Measurements from ENCODE around the gene FAM120A. TPM values are rescaled to one million over a fixed set of nuclear protein-coding genes. Genes with fewer than 3 reads are reported as not detected.

FAM120A gene
- total RNA-seq, 4 donors from 2014 or later: 56.5 to 82.3 (median 65.7) TPM

DNA sequence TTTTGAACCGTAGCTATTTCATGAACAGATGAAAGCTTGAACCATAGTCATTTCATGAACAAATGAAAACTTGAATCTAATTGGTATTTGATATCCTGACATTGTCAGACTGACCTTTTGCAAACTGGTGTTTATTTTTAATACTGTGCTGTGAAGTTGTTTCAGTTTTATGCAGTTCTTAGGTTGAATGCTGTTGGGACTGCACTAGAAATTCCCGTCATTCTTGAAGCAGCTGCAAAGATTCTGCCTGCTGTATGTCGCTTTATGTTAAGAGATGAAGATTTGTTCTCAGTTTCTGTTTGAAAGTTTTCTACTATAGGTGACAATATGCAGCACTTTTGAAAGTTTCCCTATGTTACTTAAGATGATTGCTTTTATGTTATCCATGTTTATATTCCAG, 24.4 kb downstream of the FAM120A start:
- TF ChIP-seq POLR2A (IDR thresholded peaks at IDR 0.05) (no peak), CTCF (IDR thresholded peaks at IDR 0.05) (no peak)
- intact Hi-C loops (cut with DNase I): no loop called here
- Histone ChIP-seq H3K4me3 (no peak overlapping the region), H3K36me3 (peaks cover 0 to 62% (median 0%) of the 10 kb centered on the region in 3 donors), H3K27ac (no peak overlapping the region), H3K9me3 (no peaks in the 10 kb centered on the region), H3K27me3 (no peaks in the 10 kb centered on the region), H3K4me1 (peaks cover 0 to 22% (median 0%) of the 10 kb centered on the region in 3 donors)
- 65 to 80% methylated on average over 3 of the region's 3 CpGs for WGBS, 2 donors
- no peak for DNase-seq

GRCh38 chr9:93476924-93477323, 25.4 kb downstream of the FAM120A start:
- Histone ChIP-seq H3K4me1 (peaks cover 0 to 18% (median 0%) of the 10 kb centered on the region in 3 donors), H3K27ac (no peak overlapping the region), H3K36me3 (peaks cover 0 to 59% (median 0%) of the 10 kb centered on the region in 3 donors), H3K4me3 (no peak overlapping the region), H3K27me3 (no peaks in the 10 kb centered on the region), H3K9me3 (no peaks in the 10 kb centered on the region)
- TF ChIP-seq POLR2A (IDR thresholded peaks at IDR 0.05) (no peak), CTCF (IDR thresholded peaks at IDR 0.05) (no peak)
- intact Hi-C loops (cut with DNase I): no loop called here
- no peak for DNase-seq
- 83 to 92% methylated on average over 4 of the region's 4 CpGs for WGBS, 2 donors

GRCh38 chr9:93477397-93477796, 25.9 kb downstream of the FAM120A start:
- no peak for DNase-seq
- TF ChIP-seq CTCF (IDR thresholded peaks at IDR 0.05): no peak
- TF ChIP-seq POLR2A (IDR thresholded peaks at IDR 0.05): no peak
- H3K36me3 ChIP-seq: peaks cover 0 to 57% (median 0%) of the 10 kb centered on the region in 3 donors
- intact Hi-C loops (cut with DNase I): no loop called here
- no peak overlapping the region for H3K4me3 ChIP-seq
- no peaks in the 10 kb centered on the region for H3K27me3 ChIP-seq
- H3K27ac ChIP-seq: no peak overlapping the region
- H3K4me1 ChIP-seq: peaks cover 0 to 18% (median 0%) of the 10 kb centered on the region in 3 donors
- WGBS, 2 donors: 86 to 100% methylated on average over 2 of the region's 2 CpGs
- no peaks in the 10 kb centered on the region for H3K9me3 ChIP-seq

DNA sequence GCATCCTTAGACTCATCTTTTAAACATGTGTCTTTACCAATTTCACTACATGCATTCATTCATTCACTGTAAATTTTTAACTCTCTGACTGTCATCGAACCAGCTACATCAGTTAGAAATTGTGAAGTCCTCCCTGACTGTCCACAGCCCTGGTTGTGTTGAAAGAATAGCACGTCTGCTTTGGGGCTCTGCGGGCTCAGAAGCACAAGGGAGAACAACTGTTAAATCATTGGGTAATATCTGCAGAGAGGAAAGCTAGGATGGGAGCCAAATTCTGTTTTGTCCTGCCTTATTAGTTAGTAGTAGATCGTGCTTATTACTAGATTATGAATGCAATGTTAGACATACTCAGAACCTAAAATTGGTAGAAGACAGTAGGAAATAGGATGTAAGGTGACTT, 28.2 kb downstream of the FAM120A start:
- TF ChIP-seq CTCF (IDR thresholded peaks at IDR 0.05): no peak
- TF ChIP-seq POLR2A (IDR thresholded peaks at IDR 0.05): no peak
- H3K4me3 ChIP-seq: no peak overlapping the region
- 70 to 85% methylated on average over 4 of the region's 4 CpGs for WGBS, 2 donors
- H3K27ac ChIP-seq: no peak overlapping the region
- no peak for DNase-seq
- H3K27me3 ChIP-seq: no peaks in the 10 kb centered on the region
- intact Hi-C loops (cut with DNase I): no loop called here
- H3K36me3 ChIP-seq: peaks cover 0 to 60% (median 5%) of the 10 kb centered on the region in 3 donors
- peaks cover 0 to 7% (median 0%) of the 10 kb centered on the region in 3 donors for H3K4me1 ChIP-seq
- H3K9me3 ChIP-seq: no peaks in the 10 kb centered on the region

DNA sequence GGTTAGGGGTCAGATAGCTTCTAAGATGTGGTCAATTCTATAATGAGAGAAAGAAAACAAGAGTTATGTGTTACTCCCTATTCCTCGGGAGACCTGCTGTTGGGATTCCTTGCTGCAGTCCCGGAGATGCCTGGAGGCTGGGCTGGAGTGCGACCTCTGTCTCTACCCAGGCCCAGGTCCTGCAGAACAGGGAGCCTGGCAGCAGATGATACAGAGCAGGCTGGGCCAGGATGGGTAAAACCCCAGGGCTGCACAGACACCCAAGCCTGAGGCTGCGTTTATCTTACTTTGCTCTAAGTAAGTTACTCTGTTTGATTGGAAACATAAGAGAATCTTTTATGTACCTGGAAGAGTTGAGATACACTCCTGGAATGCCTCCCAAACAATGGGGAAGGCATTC, 28.8 kb downstream of the FAM120A start:
- TF ChIP-seq CTCF (IDR thresholded peaks at IDR 0.05) (no peak), POLR2A (IDR thresholded peaks at IDR 0.05) (no peak)
- no peaks in the 10 kb centered on the region for H3K27me3 ChIP-seq
- intact Hi-C loops (cut with DNase I): no loop called here
- peaks cover 0 to 7% (median 0%) of the 10 kb centered on the region in 3 donors for H3K4me1 ChIP-seq
- 82 to 90% methylated on average over 3 to 4 of the region's 4 CpGs for WGBS, 2 donors
- no peak overlapping the region for H3K4me3 ChIP-seq
- H3K27ac ChIP-seq: no peak overlapping the region
- no peak for DNase-seq
- no peaks in the 10 kb centered on the region for H3K9me3 ChIP-seq
- peaks cover 0 to 63% (median 9%) of the 10 kb centered on the region in 3 donors for H3K36me3 ChIP-seq

Measured in esophagus squamous epithelium (tissue), 5 donors.